ENCODE results near the gene NSUN6.
"Not testable (repeated sequence)": the region's sequence is repeated elsewhere in the genome, so short reads cannot be mapped to it uniquely, and the experiment has no call there.

NSUN6 gene

GRCh38 chr10:18611168-18611567, 40.2 kb downstream of the NSUN6 start:
- DNase-seq (ENCODE audit: insufficient read length, low spot score) (no peak), FAIRE-seq (no peak)

DNA sequence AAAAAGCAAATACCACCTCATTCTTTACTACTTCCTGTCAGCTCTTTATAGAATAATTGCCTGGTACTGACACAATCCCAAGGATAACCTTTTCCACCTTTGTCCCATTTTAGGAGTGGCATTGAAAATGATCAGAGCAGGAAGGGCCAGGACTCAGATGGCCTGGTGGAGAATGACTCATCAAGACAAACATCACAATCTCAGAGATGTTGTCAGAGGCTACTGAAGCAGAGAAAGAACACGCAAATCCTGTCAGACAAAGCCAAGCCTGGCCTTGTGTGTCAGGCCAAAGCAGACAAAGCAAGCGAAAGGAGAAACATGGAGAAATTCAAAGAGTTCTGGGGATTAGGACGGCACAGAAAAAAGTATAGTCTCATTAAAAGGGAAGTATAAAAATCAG, 40.9 kb downstream of the NSUN6 start:
- FAIRE-seq (no peak), DNase-seq (ENCODE audit: insufficient read length, low spot score) (no peak)

DNA sequence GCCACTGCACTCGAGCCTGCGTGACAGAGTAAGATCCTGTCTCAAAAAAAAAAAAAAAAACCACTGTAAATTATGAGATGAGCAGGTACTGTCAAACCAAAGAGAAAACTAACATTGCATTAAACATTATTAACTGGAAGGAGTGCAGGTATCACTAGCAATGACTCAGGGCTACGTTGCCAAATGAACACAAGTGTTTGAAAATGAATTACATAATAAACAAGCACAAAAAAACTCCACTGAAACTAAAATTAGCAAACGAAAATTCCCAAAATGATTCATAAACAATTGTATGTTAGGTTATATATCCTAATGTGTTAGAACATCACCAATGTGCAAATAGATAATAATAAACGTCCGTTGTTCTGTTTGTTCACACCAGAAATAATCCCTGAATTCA, 42.8 kb downstream of the NSUN6 start:
- no peak for DNase-seq (ENCODE audit: insufficient read length, low spot score)

DNA sequence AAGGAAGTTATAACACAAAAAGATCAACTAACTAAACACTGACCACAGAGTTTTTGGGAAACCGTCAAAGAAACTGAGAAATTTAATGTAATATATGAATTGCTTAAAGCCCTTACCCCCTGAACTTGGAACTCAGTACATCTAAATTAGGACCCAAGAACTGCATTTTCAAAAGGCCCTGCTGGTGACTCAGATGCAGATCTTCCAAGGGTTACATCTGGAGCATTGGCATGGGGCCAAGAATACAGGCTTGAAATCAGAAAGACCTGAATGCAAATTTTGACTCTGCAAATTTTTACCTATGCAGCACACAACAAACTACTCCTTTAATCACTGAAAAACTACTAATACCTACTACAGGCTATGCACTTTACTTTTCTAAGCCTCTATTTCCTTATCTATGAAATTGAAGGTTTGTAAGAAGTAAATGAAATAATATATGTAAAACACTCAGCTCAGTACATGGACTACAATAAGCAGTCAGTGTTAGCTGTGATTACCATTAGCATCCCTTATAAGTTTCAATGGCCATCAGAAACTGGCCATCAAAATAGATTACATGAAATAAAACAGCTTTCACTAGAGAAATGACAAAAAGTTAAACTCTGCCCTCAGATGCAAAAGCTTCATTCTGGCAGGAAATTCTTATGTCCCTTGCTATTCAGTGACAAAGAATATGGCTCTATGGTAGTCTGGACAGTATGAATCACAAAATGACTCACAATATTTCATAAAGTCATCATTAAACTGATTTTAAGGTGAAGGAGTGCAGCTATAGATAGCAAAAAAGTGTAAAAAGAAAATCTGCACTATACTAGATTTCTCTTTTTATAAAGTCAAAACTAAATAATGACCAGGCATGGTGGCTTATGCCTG, 43.6 kb downstream of the NSUN6 start:
- FAIRE-seq (no peak), DNase-seq (ENCODE audit: insufficient read length, low spot score) (no peak)

More for the DNA sequence above, 42.8 kb downstream of the NSUN6 start:
- no peak for FAIRE-seq

DNA sequence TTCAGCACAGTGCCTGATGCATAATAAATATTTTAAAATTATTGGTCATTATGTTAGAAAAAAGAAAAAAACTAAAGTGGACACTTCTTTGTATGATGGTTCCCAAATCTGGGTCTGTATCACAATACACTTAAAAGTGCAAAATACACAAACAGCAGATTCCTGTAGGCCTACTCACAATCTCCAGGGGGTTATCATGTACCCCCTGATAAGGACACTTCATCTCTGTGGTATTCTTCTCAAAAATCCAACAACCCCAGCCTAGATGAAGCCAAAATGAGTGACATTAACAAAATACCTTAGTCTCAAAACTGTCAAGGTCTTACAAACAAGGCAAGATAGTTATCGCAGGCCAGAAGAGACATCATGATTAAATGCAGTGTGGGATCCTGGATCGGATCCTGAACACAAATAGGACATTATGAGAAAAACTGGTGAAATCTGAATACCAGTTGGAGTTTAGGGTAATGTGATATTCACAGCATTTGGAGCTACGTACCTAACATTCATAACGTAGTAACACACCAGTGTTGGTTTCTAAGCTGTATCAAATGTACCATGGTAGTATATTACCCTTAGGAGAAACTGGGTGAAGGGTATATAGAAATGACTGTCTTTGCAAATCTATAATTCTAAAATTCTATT, 45.2 kb downstream of the NSUN6 start:
- DNase-seq (ENCODE audit: insufficient read length, low spot score) (no peak), FAIRE-seq (no peak)

DNA sequence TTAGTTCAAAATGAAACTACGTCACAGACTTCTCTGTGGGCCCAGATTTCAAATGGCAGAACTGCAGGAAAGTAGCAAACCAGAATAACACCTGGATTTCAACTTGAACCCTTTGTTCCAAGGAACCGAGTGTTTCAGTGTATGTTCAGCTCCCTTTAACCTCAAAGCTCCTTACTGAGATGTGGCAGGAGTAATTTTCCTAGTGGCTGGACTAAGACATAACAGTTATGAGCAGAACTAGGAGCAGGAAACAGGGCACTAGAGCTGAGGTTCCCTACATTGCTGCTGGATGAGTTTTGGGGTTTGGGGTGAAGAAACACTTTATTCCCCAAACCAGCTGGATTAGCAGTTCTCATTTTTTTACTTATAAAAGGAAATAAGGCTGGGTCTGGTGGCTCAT, 50.1 kb downstream of the NSUN6 start:
- DNase-seq (ENCODE audit: insufficient read length, low spot score), result no peak
- no peak for FAIRE-seq

GRCh38 chr10:18599392-18599791, 52.0 kb downstream of the NSUN6 start:
- FAIRE-seq, result no peak
- no peak for DNase-seq (ENCODE audit: insufficient read length, low spot score)

GRCh38 chr10:18594574-18595156, 56.7 kb downstream of the NSUN6 start:
- FAIRE-seq (no peak), DNase-seq (ENCODE audit: insufficient read length, low spot score) (no peak)

GRCh38 chr10:18591141-18591540, 60.2 kb downstream of the NSUN6 start:
- not testable (repeated sequence) for FAIRE-seq; DNase-seq (ENCODE audit: insufficient read length, low spot score)

DNA sequence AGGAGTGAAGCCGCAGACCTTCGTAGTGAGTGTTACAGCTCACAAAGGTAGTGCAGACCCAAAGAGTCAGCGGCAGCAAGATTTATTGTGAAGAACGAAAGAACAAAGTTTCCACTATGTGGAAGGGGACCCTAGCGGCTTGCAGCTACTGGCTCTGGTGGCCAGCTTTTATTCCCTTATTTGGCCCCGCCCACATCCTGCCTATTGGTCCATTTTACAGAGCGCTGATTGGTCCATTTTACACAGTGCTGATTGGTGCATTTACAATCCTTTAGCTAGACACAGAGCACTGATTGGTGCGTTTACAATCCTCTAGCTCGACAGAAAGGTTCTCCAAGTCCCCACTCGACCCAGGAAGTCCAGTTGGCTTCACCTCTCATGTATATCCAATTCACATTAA, 64.8 kb downstream of the NSUN6 start:
- FAIRE-seq; DNase-seq (ENCODE audit: insufficient read length, low spot score): not testable (repeated sequence)

GRCh38 chr10:18583575-18584270, 67.7 kb downstream of the NSUN6 start:
- DNase-seq (ENCODE audit: insufficient read length, low spot score) (no peak), FAIRE-seq (peak; percentile 53)

DNA sequence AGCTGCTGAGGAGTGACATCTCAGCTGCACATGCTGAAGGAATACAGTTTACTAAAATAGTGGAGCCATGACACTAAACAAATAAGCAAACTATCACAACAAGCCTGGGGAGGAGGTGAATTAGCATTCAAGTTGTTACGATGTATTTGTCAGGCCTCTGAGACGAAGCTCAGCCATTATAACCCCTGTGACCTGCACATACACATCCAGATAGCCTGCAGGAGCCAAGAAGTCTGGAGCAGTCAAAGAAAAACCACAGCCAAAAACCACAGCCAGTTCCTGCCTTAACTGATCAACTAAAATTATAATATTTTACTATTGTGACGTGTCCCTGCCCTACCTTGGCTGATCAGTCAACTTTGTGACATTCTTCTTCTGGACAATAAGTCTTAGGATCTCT, 68.6 kb downstream of the NSUN6 start:
- FAIRE-seq (no peak), DNase-seq (ENCODE audit: insufficient read length, low spot score) (no peak)

DNA sequence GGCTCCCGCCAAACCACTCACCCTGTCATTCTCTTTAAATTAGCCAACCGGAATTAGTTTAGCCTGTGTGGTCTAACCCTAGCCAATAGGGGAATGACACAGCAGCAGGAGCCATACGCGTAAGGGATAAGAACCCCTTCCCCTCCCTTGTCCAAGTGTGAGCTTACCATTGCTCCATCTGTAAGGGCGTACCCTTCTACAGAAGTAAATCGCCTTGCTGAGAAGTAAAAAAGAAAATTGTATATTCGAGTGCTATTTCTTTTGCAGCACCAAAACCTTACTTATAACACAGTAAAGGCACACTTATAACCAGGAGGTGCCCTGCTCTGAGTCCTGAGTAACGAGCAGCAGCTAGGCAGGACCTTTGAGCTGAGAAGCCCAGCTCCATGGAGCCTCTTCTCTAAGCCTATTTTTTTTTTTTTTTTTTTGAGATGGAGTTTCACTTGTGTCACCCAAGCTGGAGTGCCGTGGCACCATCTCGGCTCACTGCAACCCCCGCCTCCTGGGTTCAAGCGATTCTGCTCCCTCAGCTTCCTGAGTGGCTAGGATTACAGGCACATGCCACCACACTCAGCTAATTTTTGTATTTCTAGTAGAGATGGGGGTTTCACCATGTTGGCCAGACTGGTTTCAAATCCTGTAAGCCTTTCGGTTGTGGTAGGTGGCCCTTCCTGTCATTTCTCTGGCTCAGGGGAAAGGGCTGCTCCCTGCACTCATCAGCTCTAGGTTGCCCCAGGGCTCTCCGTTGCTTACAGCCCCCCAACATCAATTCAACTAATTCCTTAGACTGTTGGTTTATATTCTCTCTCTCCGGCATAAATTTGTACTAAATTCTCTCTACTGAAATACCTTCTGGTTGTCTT, 73.3 kb downstream of the NSUN6 start:
- FAIRE-seq (no peak), DNase-seq (ENCODE audit: insufficient read length, low spot score) (no peak)

DNA sequence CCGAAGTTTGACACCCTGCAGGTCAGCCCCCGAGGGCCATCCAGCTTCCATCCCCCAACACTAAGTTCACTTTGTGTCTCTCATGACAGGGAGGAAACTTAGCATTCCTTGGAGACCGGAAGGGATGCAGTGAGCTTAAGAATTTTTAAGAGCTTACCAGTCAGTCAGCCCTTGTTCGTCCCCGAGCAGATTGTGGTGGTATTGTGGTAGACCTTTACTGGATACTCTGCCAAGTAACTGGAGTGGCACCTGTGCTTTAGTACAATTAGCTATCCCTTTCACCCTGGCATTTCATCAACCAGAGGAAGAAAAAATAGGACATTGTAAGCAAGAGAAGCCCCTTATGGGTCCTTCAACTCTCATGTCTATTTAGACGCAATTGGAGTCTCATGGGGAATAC, 74.8 kb downstream of the NSUN6 start:
- no peak for FAIRE-seq
- DNase-seq (ENCODE audit: insufficient read length, low spot score), result no peak

GRCh38 chr10:18572959-18573561, 78.3 kb downstream of the NSUN6 start:
- DNase-seq (ENCODE audit: insufficient read length, low spot score) (no peak), FAIRE-seq (no peak)

DNA sequence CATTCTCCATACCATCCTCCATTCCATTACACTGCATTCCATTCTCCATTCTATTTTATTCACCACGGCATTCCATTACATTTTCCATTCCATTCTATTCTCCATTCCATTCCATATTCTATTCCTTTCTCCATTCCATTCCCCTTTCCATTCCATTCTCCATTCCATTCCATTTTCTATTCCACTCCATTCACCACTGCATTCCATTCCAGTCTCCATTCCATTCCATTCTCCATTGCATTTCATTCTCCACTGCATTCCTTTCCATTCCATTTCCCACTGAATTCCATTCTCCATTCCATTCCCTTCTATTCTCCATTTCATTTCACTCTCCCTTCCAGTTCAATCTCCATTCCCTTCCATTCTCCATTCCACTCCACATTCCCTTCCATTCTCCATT, 79.6 kb downstream of the NSUN6 start:
- FAIRE-seq, result no peak
- no peak for DNase-seq (ENCODE audit: insufficient read length, low spot score)

DNA sequence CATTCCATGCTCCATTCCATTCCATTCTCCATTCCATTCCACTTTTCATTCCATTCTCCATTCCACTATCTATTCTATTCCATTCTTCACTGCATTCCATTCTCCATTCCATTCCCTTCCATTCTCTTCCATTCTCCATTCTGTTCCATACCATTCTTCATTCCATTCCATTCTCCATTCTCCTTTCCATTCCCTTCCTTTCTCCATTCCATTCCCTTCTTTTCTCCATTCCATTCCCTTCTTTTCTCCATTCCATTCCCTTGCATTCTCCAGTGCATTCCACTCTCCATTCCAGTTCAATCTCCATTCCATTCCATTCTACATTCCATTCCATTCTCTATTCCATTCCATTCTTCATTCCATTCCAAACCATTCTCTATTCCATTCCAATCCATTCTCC, 80.3 kb downstream of the NSUN6 start:
- no peak for FAIRE-seq
- no peak for DNase-seq (ENCODE audit: insufficient read length, low spot score)

DNA sequence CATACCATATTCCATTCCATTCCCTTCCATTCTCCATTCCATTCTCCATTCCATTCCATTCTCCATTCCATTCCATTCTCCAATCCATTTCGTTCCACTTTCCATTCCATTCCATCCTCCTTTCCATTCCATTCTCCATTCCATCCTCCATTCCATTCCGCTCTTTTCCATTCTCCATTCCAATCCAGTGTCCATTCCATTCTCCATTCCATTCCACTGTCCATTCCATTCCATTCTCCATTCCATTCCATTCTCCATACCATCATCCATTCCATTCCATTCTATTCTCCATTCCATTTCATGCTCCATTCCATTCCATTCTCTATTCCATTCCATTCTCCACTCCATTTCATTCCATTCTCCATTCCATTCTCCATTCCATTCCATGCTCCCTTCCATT, 81.0 kb downstream of the NSUN6 start:
- DNase-seq (ENCODE audit: insufficient read length, low spot score); FAIRE-seq: not testable (repeated sequence)

GRCh38 chr10:18567343-18567856, 84.0 kb downstream of the NSUN6 start:
- FAIRE-seq (no peak), DNase-seq (ENCODE audit: insufficient read length, low spot score) (no peak)

GRCh38 chr10:18566177-18566576, 85.2 kb downstream of the NSUN6 start:
- no peak for DNase-seq (ENCODE audit: insufficient read length, low spot score)
- no peak for FAIRE-seq
